HepG2 (cell line): ENCODE data around the gene TMEM125. TPM values are rescaled to one million over a fixed set of nuclear protein-coding genes. Genes with fewer than 3 reads are reported as not detected.

Source experiments
- AKAP8 ChIP-seq: sonication (generic); formaldehyde crosslinking; IDR thresholded peaks from 2 replicates; pipeline ENCODE4 v1.5.1; 2020; ENCODE audit warnings: mild to moderate bottlenecking, missing genetic modification reagents
- GTF2F1 ChIP-seq: fragments of 150-350 bp; IDR thresholded peaks from 2 replicates; pipeline ENCODE4 v1.6.1; 2014; ENCODE audit warnings: low read length
- MTF1 ChIP-seq: sonication (generic); formaldehyde crosslinking; IDR thresholded peaks from 2 replicates; pipeline ENCODE4 v1.5.0; 2020; ENCODE audit warnings: missing genetic modification reagents
- PRMT3 ChIP-seq: sonication (generic); formaldehyde crosslinking; IDR thresholded peaks from 2 replicates; pipeline ENCODE4 v1.8.1; 2022; ENCODE audit warnings: low read depth, mild to moderate bottlenecking, moderate library complexity, missing genetic modification reagents, borderline replicate concordance
- SMAD3 ChIP-seq: sonication (generic); formaldehyde crosslinking; IDR thresholded peaks from 2 replicates; pipeline ENCODE4 v1.4.0; 2020; ENCODE audit warnings: missing genetic modification reagents
- SMARCC2 ChIP-seq: fragments of 450-650 bp; IDR thresholded peaks from 2 replicates; pipeline ENCODE4 v1.6.1; 2017; ENCODE audit warnings: antibody characterized with exemption, mild to moderate bottlenecking
- ZBTB40 ChIP-seq, 2 experiments: fragments of 450-650 bp in 1 of 2; sonication (generic) in 1 of 2; formaldehyde crosslinking in 1 of 2; IDR thresholded peaks; 2 replicates each; pipeline versions ENCODE4 v1.6.1 to v1.8.0; 2016 to 2022; ENCODE audit warnings: antibody characterized with exemption in 1 of 2, mild to moderate bottlenecking in 1 of 2, missing genetic modification reagents in 1 of 2
- ZBTB7A ChIP-seq: sonication (generic); formaldehyde crosslinking; IDR thresholded peaks from 2 replicates; pipeline ENCODE4 v1.8.0; 2022; ENCODE audit warnings: mild to moderate bottlenecking, missing genetic modification reagents
- ZNF205 ChIP-seq: IDR thresholded peaks from 2 replicates; pipeline ENCODE4 v1.6.1; 2018; ENCODE audit warnings: missing biosample characterization, missing genetic modification reagents
- ZNF260 ChIP-seq: sonication (generic); formaldehyde crosslinking; IDR thresholded peaks from 2 replicates; pipeline ENCODE4 v1.4.0; 2020; ENCODE audit warnings: missing genetic modification reagents, low read depth, mild to moderate bottlenecking, borderline replicate concordance
- ZNF407 ChIP-seq: sonication (generic); formaldehyde crosslinking; IDR thresholded peaks from one replicate; pipeline ENCODE4 v1.5.1; 2020; ENCODE audit warnings: mild to moderate bottlenecking, missing genetic modification reagents; ENCODE audit errors: not compliant biosample characterization
- ZNF614 ChIP-seq: IDR thresholded peaks from 2 replicates; pipeline ENCODE4 v1.6.1; 2018; ENCODE audit warnings: missing biosample characterization, missing genetic modification reagents, inconsistent platforms, borderline replicate concordance
- ZNF766 ChIP-seq: sonication (generic); formaldehyde crosslinking; IDR thresholded peaks from 2 replicates; pipeline ENCODE4 v1.5.0; 2020; ENCODE audit warnings: missing genetic modification reagents, borderline replicate concordance
- polyA plus RNA-seq, 8 experiments: library from polyadenylated mRNA; depleted of rRNA in 3 of 8; stranded (reverse) in 7 of 8; unstranded in 1 of 8; fragments of >200 nt; fragmentation: Illumina TruSeq in 4 of 8; extraction: Trizol in 4 of 8; gene quantifications; 2 replicates each; pipeline versions ENCODE4 v1.2.1 to v1.2.3, GENCODE V29; 2011 to 2016; ENCODE audit warnings: low read depth in 4 of 8, missing spikeins in 1 of 8, mixed read lengths in 1 of 8; ENCODE audit not compliant: insufficient read depth in 1 of 8
- total RNA-seq, 5 experiments: library from RNA; depleted of rRNA; stranded (reverse); fragments of >200 nt; fragmentation: Illumina TruSeq; extraction: Trizol; gene quantifications; 2 replicates each; pipeline ENCODE4 v1.2.3, GENCODE V29; 2016; ENCODE audit warnings: low read depth in 1 of 5

Gene TMEM125
- total and polyA plus RNA-seq, 2 of the 13 experiments (the other 11 are each of a cell fraction or from before 2014, with no cell fraction given) = 0.03 TPM; not detected in 1

GRCh38 chr1:43276673-43277072 lies 6.9 kb downstream of the TMEM125 start (continued):
- TF ChIP-seq ZBTB40 (IDR thresholded peaks at IDR 0.05) (no peak), ZBTB40 (CRISPR knock-in tag; IDR thresholded peaks at IDR 0.05) (no peak), ZNF766 (no peak), GTF2F1 (no peak), ZNF407 (CRISPR knock-in tag) (no peak), AKAP8 (no peak), ZNF260 (CRISPR knock-in tag) (no peak), ZBTB7A (no peak), PRMT3 (CRISPR knock-in tag) (no peak), SMAD3 (CRISPR knock-in tag) (no peak), ZNF205 (no peak), MTF1 (CRISPR knock-in tag) (no peak), ZNF614 (CRISPR knock-in tag) (no peak), SMARCC2 (no peak)
